K562 (cell line): ENCODE data around the gene PLCE1. TPM values are rescaled to one million over a fixed set of nuclear protein-coding genes. Genes with fewer than 3 reads are reported as not detected.

Experiments
- ATAC-seq: fragments of 200-7000 bp; cut with Tn5 transposase; 3 replicates; pipeline ENCODE4 v1.9.1; 2020; ENCODE audit warnings: moderate library complexity
- BruUV-seq: library from RNA; stranded (reverse); fragments of 400-500 nt; replicated peaks from 2 replicates; lab custom pipeline; 2021; lab: Mats Ljungman, UMichigan
- CTCF ChIA-PET: fragments of 300-600 bp; formaldehyde crosslinking; extraction: SDS; loops from one replicate; lab custom pipeline; 2021; ENCODE audit warnings: low intra/inter-chr PET ratio; lab: Yijun Ruan, JAX
- POLR2A ChIA-PET: fragments of 300-600, 350-650 bp; sonication (Branson Sonifier 250); formaldehyde crosslinking; extraction: SDS; loops from one replicate; lab custom pipeline; 2021; ENCODE audit warnings: antibody characterized with exemption, inconsistent platforms; lab: Yijun Ruan, JAX
- DNase-seq, 4 experiments: peaks; one replicate each; pipeline versions ENCODE4 v3.0.0 to v3.0.0-alpha.2; 2011 to 2018; ENCODE audit warnings: low spot score in 3 of 4, mixed read lengths in 3 of 4; ENCODE audit errors: extremely low read depth in 1 of 4
- FAIRE-seq: peaks from 2 replicates; lab custom pipeline; 2011; peaks lifted over from hg19 to GRCh38; lab: Jason Lieb, UNC
- H2AFZ ChIP-seq: 2 replicates; pipeline ENCODE4 v1.6.0; 2011; ENCODE audit warnings: low read depth, low read length, control low read depth, inconsistent platforms
- H3K27ac ChIP-seq: fragments of 200-600 bp; 3 replicates; pipeline ENCODE4 v1.8.0; 2011; ENCODE audit warnings: low read depth, mild to moderate bottlenecking, control low read depth, inconsistent platforms, low read length, moderate library complexity, mixed read lengths; ENCODE audit errors: extremely low read depth
- H3K27me3 ChIP-seq, 2 experiments: fragments of 300-600 bp in 1 of 2; 2 replicates in 1 of 2; 3 replicates in 1 of 2; pipeline versions ENCODE4 v1.6.0 to v1.8.0; 2011; ENCODE audit warnings: inconsistent platforms in 2 of 2, low read length in 2 of 2, mild to moderate bottlenecking in 1 of 2, mixed read lengths in 1 of 2, moderate library complexity in 1 of 2; ENCODE audit not compliant: control insufficient read depth in 2 of 2, insufficient read depth in 2 of 2
- H3K36me3 ChIP-seq: fragments of 300-600 bp; 3 replicates; pipeline ENCODE4 v1.8.0; 2011; ENCODE audit warnings: mild to moderate bottlenecking, low read length, inconsistent platforms; ENCODE audit not compliant: control insufficient read depth, insufficient read depth
- H3K4me1 ChIP-seq, 2 experiments: fragments of 200-600 bp in 1 of 2; replicated peaks in 1 of 2; 2 replicates in 1 of 2; 3 replicates in 1 of 2; pipeline versions ENCODE4 v1.5.1 to v1.8.0; 2011; ENCODE audit warnings: inconsistent platforms in 2 of 2, low read length in 2 of 2, mild to moderate bottlenecking in 1 of 2, mixed read lengths in 1 of 2, moderate library complexity in 1 of 2; ENCODE audit not compliant: control insufficient read depth in 2 of 2, insufficient read depth in 2 of 2
- H3K4me2 ChIP-seq: 2 replicates; pipeline ENCODE4 v1.6.1; 2011; ENCODE audit warnings: low read length, control low read depth, inconsistent platforms, mixed read lengths; ENCODE audit not compliant: insufficient read depth
- H3K4me3 ChIP-seq: fragments of 200-600 bp; sonication (generic), shearing (Covaris generic); 2 replicates; pipeline ENCODE4 v1.5.1; 2016; ENCODE audit warnings: control low read depth, inconsistent platforms
- H3K79me2 ChIP-seq: fragments of 200-600 bp; 3 replicates; pipeline ENCODE4 v1.8.0; 2011; ENCODE audit warnings: low read length, inconsistent platforms; ENCODE audit not compliant: control insufficient read depth, insufficient read depth
- H3K9ac ChIP-seq, 2 experiments: 2 replicates each; pipeline versions ENCODE4 v1.6.0 to v1.6.1; 2011; ENCODE audit warnings: low read depth in 2 of 2, low read length in 2 of 2, control low read depth in 1 of 2, inconsistent platforms in 1 of 2, mild to moderate bottlenecking in 1 of 2, mixed read lengths in 1 of 2; ENCODE audit not compliant: insufficient read depth in 1 of 2
- H3K9me1 ChIP-seq: one replicate; pipeline ENCODE4 v1.6.0; 2011; ENCODE audit warnings: inconsistent platforms, mild to moderate bottlenecking, low read length, moderate library complexity; ENCODE audit not compliant: control insufficient read depth, insufficient read depth
- H3K9me3 ChIP-seq: replicated peaks from 2 replicates; pipeline ENCODE4 v1.5.1; 2011; ENCODE audit warnings: low read depth, low read length, inconsistent platforms; ENCODE audit not compliant: control insufficient read depth, insufficient read depth
- H4K20me1 ChIP-seq: replicated peaks from 2 replicates; pipeline ENCODE4 v1.6.1; 2011; ENCODE audit warnings: low read length, inconsistent platforms, mixed read lengths; ENCODE audit not compliant: control insufficient read depth, insufficient read depth
- BRD9 ChIP-seq: fragments of 450-650 bp; IDR thresholded peaks from 2 replicates; pipeline ENCODE4 v1.6.1; 2018; ENCODE audit warnings: low read depth; ENCODE audit not compliant: partially characterized antibody
- CC2D1A ChIP-seq: fragments of 450-650 bp; IDR thresholded peaks from 2 replicates; pipeline ENCODE4 v1.6.1; 2017; ENCODE audit warnings: mild to moderate bottlenecking
- CEBPB ChIP-seq: fragments of 450-650 bp; IDR thresholded peaks from 2 replicates; pipeline ENCODE4 v1.6.1; 2016; ENCODE audit warnings: missing genetic modification characterization, missing compliant biosample characterization
- CHCHD3 ChIP-seq: fragments of 250-450 bp; sonication (Bioruptor Pico); IDR thresholded peaks from 2 replicates; pipeline ENCODE4 v2.1.2; 2022; ENCODE audit warnings: mild to moderate bottlenecking
- FOXJ3 ChIP-seq: sonication (generic); formaldehyde crosslinking; IDR thresholded peaks from 2 replicates; pipeline ENCODE4 v1.4.0; 2020; ENCODE audit warnings: mild to moderate bottlenecking, missing genetic modification reagents
- FOXK2 ChIP-seq, 2 experiments: fragments of 450-650 bp; IDR thresholded peaks in 1 of 2; conservative IDR thresholded peaks in 1 of 2; 2 replicates each; pipeline ENCODE4 v1.6.1; 2016; ENCODE audit warnings: low read depth in 2 of 2, mild to moderate bottlenecking in 1 of 2
- MBD2 ChIP-seq: sonication (generic); IDR thresholded peaks from 2 replicates; pipeline ENCODE4 v1.6.1; 2016; ENCODE audit warnings: low read depth, borderline replicate concordance
- MTF1 ChIP-seq: fragments of 250-450 bp; sonication (Bioruptor Pico); IDR thresholded peaks from 2 replicates; pipeline ENCODE4 v1.9.0; 2021; ENCODE audit warnings: moderate library complexity, mild to moderate bottlenecking, inconsistent platforms, borderline replicate concordance
- RFX1 ChIP-seq: fragments of 450-650 bp; IDR thresholded peaks from 2 replicates; pipeline ENCODE4 v1.6.1; 2016; ENCODE audit warnings: mild to moderate bottlenecking, moderate library complexity
- SMARCB1 ChIP-seq: IDR thresholded peaks from 2 replicates; pipeline ENCODE4 v1.6.1; 2011; ENCODE audit warnings: improper control_type of control experiment, low read depth; ENCODE audit not compliant: insufficient read length
- TAL1 ChIP-seq: fragments of 450-650 bp; IDR thresholded peaks from 2 replicates; pipeline ENCODE4 v1.6.1; 2016; ENCODE audit warnings: mild to moderate bottlenecking
- ZNF24 ChIP-seq: fragments of 450-650 bp; IDR thresholded peaks from 2 replicates; pipeline ENCODE4 v1.6.1; 2016
- ZNF77 ChIP-seq: fragments of 250-450 bp; sonication (Bioruptor Pico); IDR thresholded peaks from 2 replicates; pipeline ENCODE4 v1.5.0; 2020
- in situ Hi-C: fragments of 300-500 bp; cut with MboI; formaldehyde crosslinking; loops from 4 replicates; pipeline ENCODE4 v1.15.0; 2018; ENCODE audit warnings: inconsistent platforms, mixed read lengths
- intact Hi-C: fragments of 100-400 bp; cut with micrococcal nuclease; formaldehyde crosslinking; loops from 2 replicates; pipeline ENCODE4 v1.14.2; 2022
- polyA plus RNA-seq, 8 experiments: library from polyadenylated mRNA; depleted of rRNA in 4 of 8; stranded (reverse) in 5 of 8; unstranded in 3 of 8; fragments of >200 nt; fragmentation: Nextera tagmentation in 2 of 8; fragmentation: Illumina TruSeq in 1 of 8; extraction: Ambion mirVana in 2 of 8; extraction: Trizol in 1 of 8; gene quantifications; 2 replicates each; pipeline versions ENCODE4 v1.2.1 to v1.2.3, GENCODE V29; 2011 to 2014; ENCODE audit warnings: inconsistent platforms in 1 of 8, missing spikeins in 1 of 8
- total RNA-seq, 7 experiments: library from RNA; depleted of rRNA in 6 of 7; stranded (reverse); fragments of >200 nt in 6 of 7; fragmentation: Illumina TruSeq in 2 of 7; extraction: Trizol in 2 of 7; gene quantifications; 2 replicates each; pipeline versions ENCODE4 v1.2.1 to v1.2.3, GENCODE V29; 2011 to 2021; ENCODE audit warnings: low replicate concordance in 1 of 7
- TF ChIP-seq, protein P1 (sequence below): fragments of 250-450 bp; sonication (Bioruptor Pico); IDR thresholded peaks from 2 replicates; pipeline ENCODE4 v1.8.0; 2021; ENCODE audit warnings: mild to moderate bottlenecking, moderate library complexity
- TF ChIP-seq, protein P2 (sequence below): fragments of 250-450 bp; sonication (Bioruptor Pico); IDR thresholded peaks from 2 replicates; pipeline ENCODE4 v1.4.0; 2020; ENCODE audit warnings: mild to moderate bottlenecking, moderate library complexity, borderline replicate concordance

Gene PLCE1
- total and polyA plus RNA-seq, 9 of the 15 experiments (the other 6 are each of a cell fraction or from before 2014, with no cell fraction given) = under 0.01 to 0.52 (median 0.13) TPM; not detected in 5

GRCh38 chr10:93965911-93966310 is 27.8 kb upstream of the PLCE1 start:
- in situ Hi-C loops = no loop called here
- intact Hi-C loops = no loop called here
- CTCF ChIA-PET = no interaction called here
- no peaks in the 10 kb centered on the region for H3K79me2 ChIP-seq
- no peaks in the 10 kb centered on the region for H3K9me3 ChIP-seq
- no peaks in the 10 kb centered on the region for H3K36me3 ChIP-seq
- FAIRE-seq (no peak), DNase-seq (no peak), ATAC-seq (no peak)
- no peak overlapping the region for H3K4me2 ChIP-seq
- no peaks in the 10 kb centered on the region for H3K4me1 ChIP-seq
- no peak overlapping the region for H3K9ac ChIP-seq
- no peak overlapping the region for H2AFZ ChIP-seq
- POLR2A ChIA-PET = no interaction called here
- BruUV-seq = no TSS peak
- H3K27ac ChIP-seq = no peak overlapping the region
- peaks cover 5 to 22% of the 10 kb centered on the region in 2 experiments for H3K27me3 ChIP-seq
- no peaks in the 10 kb centered on the region for H3K9me1 ChIP-seq
- TF ChIP-seq TAL1 = no peak
- no peak for TF ChIP-seq SMARCB1
- TF ChIP-seq CEBPB (tag) = no peak
- TF ChIP-seq ZNF77 (CRISPR knock-in tag) = no peak
- TF ChIP-seq, protein P1, sequence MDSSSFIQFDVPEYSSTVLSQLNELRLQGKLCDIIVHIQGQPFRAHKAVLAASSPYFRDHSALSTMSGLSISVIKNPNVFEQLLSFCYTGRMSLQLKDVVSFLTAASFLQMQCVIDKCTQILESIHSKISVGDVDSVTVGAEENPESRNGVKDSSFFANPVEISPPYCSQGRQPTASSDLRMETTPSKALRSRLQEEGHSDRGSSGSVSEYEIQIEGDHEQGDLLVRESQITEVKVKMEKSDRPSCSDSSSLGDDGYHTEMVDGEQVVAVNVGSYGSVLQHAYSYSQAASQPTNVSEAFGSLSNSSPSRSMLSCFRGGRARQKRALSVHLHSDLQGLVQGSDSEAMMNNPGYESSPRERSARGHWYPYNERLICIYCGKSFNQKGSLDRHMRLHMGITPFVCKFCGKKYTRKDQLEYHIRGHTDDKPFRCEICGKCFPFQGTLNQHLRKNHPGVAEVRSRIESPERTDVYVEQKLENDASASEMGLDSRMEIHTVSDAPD (CRISPR knock-in tag) = no peak
- no peak for TF ChIP-seq BRD9
- TF ChIP-seq MTF1 (CRISPR knock-in tag) = no peak
- no peak for TF ChIP-seq ZNF24
- no peak for TF ChIP-seq RFX1
- TF ChIP-seq FOXK2 (conservative IDR thresholded peaks at IDR 0.05 in 1 of 2, IDR thresholded peaks at IDR 0.05 in 1 of 2; ENCODE audit: low read depth in 2 of 2) = no peak
- no peak for TF ChIP-seq FOXJ3
- TF ChIP-seq CC2D1A = no peak
- TF ChIP-seq, protein P2, sequence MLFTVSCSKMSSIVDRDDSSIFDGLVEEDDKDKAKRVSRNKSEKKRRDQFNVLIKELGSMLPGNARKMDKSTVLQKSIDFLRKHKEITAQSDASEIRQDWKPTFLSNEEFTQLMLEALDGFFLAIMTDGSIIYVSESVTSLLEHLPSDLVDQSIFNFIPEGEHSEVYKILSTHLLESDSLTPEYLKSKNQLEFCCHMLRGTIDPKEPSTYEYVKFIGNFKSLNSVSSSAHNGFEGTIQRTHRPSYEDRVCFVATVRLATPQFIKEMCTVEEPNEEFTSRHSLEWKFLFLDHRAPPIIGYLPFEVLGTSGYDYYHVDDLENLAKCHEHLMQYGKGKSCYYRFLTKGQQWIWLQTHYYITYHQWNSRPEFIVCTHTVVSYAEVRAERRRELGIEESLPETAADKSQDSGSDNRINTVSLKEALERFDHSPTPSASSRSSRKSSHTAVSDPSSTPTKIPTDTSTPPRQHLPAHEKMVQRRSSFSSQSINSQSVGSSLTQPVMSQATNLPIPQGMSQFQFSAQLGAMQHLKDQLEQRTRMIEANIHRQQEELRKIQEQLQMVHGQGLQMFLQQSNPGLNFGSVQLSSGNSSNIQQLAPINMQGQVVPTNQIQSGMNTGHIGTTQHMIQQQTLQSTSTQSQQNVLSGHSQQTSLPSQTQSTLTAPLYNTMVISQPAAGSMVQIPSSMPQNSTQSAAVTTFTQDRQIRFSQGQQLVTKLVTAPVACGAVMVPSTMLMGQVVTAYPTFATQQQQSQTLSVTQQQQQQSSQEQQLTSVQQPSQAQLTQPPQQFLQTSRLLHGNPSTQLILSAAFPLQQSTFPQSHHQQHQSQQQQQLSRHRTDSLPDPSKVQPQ (CRISPR knock-in tag) = no peak
- no peak for TF ChIP-seq MBD2
- no peak for TF ChIP-seq CHCHD3
- TF ChIP-seq, all 486 proteins: peak for 0
- Histone ChIP-seq H4K20me1 (no peaks in the 10 kb centered on the region), H3K4me3 (no peak overlapping the region)
